Central memory CD8-positive, alpha-beta T cell (primary cell): ENCODE measurements around the gene PRKCA.

Experiments
- ATAC-seq: fragments of 150-1000 bp; cut with Tn5 transposase; replicated peaks from 2 replicates; pipeline ENCODE4 v1.10.0; 2022; ENCODE audit warnings: mild to moderate bottlenecking, moderate FRiP score, moderate number of reproducible peaks; ENCODE audit not compliant: poor library complexity, severe bottlenecking; ENCODE audit errors: extremely low read depth
- DNase-seq, 2 donors: peaks; one replicate each; pipeline ENCODE4 v3.0.0; 2021; ENCODE audit warnings: low spot score in 2 of 2
- H3K27ac Mint-ChIP-seq: one replicate; pipeline ENCODE4 v1.8.0; 2022; ENCODE audit warnings: low read depth, mild to moderate bottlenecking, moderate library complexity, mixed read lengths
- H3K27me3 Mint-ChIP-seq: one replicate; pipeline ENCODE4 v1.8.0; 2022; ENCODE audit warnings: mixed read lengths
- H3K36me3 Mint-ChIP-seq: one replicate; pipeline ENCODE4 v1.8.0; 2022; ENCODE audit warnings: mild to moderate bottlenecking, moderate library complexity, mixed read lengths; ENCODE audit not compliant: insufficient read depth
- H3K4me1 Mint-ChIP-seq: one replicate; pipeline ENCODE4 v1.8.0; 2022; ENCODE audit warnings: mixed read lengths
- H3K4me3 Mint-ChIP-seq: one replicate; pipeline ENCODE4 v1.8.0; 2022; ENCODE audit warnings: mild to moderate bottlenecking, moderate library complexity, mixed read lengths
- H3K9me3 Mint-ChIP-seq: one replicate; pipeline ENCODE4 v1.8.0; 2022; ENCODE audit warnings: mixed read lengths

PRKCA gene

DNA sequence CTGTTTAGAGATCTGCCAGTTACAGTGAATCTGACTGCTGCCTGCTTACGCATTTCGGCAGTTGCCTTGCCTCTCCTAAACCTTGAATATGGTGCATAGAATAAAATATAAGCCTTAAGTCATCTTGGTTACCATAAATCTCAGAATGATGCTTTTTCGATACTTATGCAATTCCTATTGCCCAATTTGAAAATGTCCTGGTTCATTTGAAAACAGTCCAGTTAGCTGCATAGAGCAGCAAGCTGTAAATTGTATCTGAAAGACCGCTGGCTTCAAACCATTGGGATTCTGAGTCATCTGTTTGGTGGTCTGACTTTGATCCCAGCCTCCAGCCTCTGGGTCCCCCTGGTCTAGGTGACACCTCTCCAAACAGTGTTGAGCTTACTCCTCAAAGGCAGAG is 2.7 kb upstream of the PRKCA start:
- Mint-ChIP-seq H3K27ac (no peak overlapping the region), H3K27me3 (peaks cover 12% of the 10 kb centered on the region), H3K36me3 (peaks cover 6% of the 10 kb centered on the region), H3K4me1 (peaks cover 19% of the 10 kb centered on the region), H3K4me3 (no peak overlapping the region), H3K9me3 (no peaks in the 10 kb centered on the region)
- no peak for DNase-seq
- no peak for ATAC-seq

DNA sequence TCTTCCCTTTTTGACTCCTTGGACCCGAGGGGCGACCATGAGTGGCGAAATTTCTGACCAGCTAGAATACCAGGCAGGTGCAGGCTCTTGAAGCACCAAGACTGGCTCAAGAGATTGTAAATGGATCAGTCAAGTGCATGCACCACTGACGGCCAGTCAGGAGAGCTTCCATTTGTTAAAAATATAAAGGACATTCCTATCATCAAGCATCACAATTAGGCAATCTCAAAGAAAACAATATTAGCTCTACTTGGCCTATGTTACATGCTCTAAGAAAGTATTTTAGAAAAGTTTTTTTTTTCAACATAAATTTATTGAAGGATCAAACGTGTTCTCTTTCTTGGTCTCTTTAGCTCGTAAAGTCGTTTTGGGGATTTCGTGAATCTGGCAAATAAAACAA is 1.5 kb upstream of the PRKCA start:
- Mint-ChIP-seq H3K9me3 (no peaks in the 10 kb centered on the region), H3K4me3 (peak overlapping the region; percentile 96), H3K27me3 (peaks cover 12% of the 10 kb centered on the region), H3K4me1 (peaks cover 21% of the 10 kb centered on the region), H3K27ac (no peak overlapping the region), H3K36me3 (peaks cover 6% of the 10 kb centered on the region)
- no peak for ATAC-seq
- no peak for DNase-seq

DNA sequence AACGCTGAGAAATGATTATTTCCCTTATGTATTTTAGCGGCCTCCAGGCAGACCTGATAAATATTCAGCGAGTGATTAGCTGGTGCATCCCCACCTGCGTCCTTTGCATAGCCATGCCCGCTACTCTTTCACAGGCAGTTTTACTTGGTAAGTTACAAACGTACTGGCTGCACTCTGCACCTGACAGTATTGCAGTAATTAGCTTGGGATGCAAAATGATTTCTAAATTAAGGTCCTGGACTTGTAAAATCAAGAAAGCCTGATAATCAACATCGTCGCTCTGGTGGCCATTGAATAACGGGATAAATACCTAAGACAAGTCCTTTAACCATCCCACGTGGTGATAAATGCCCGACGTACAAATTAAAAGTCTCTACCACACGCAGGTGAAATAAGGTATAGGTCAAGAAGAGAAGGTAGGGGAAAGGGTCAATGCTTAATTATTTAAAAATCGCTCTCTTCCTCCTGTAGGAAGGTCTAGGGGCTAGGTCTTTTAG is 998 bp upstream of the PRKCA start:
- peaks cover 12% of the 10 kb centered on the region for H3K27me3 Mint-ChIP-seq
- no peaks in the 10 kb centered on the region for H3K9me3 Mint-ChIP-seq
- peak overlapping the region; percentile 96 for H3K4me3 Mint-ChIP-seq
- peaks cover 6% of the 10 kb centered on the region for H3K36me3 Mint-ChIP-seq
- peaks cover 21% of the 10 kb centered on the region for H3K4me1 Mint-ChIP-seq
- ATAC-seq (no peak), DNase-seq (no peak)
- peak overlapping the region; percentile 91 for H3K27ac Mint-ChIP-seq

DNA sequence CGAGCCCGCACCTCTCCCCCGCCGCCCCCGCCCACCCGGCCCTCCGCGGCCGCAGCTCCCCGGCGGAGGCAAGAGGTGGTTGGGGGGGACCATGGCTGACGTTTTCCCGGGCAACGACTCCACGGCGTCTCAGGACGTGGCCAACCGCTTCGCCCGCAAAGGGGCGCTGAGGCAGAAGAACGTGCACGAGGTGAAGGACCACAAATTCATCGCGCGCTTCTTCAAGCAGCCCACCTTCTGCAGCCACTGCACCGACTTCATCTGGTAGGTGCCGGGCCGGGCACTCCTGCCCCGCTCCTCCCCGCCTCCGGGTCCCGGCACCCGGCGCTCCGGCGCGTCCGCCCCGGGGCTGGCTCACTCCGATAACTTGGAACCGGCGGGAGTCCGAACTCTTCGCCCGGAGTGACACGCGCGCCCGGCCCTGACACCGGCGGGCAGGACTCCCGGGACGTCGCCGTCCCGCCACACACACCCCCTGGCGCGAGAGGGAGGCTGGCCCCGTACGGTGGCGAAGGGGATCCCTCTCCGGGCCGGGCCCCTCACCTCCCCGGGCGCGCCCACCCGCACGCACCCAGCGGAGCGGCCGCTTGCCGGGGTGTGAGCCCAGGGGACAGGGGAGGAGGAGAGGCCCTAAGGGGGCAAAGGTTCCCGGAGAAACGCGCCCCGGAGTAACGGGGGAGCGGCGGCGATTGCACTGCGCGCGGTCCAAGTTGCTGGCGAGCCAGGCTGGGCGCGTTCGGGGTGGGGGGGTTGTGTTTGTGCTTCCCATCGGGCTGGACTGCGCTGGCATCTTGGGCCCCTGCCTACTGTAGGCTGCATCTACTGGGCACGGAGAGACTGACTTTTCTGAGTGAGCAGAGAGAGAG is 581 bp downstream of the PRKCA start:
- Mint-ChIP-seq H3K27ac (no peak overlapping the region), H3K4me3 (peak overlapping the region; percentile 82), H3K9me3 (no peaks in the 10 kb centered on the region), H3K27me3 (peaks cover 12% of the 10 kb centered on the region), H3K4me1 (peaks cover 21% of the 10 kb centered on the region), H3K36me3 (peaks cover 6% of the 10 kb centered on the region)
- ATAC-seq = peak; percentile 48
- DNase-seq = peak; percentile 15 to 22

DNA sequence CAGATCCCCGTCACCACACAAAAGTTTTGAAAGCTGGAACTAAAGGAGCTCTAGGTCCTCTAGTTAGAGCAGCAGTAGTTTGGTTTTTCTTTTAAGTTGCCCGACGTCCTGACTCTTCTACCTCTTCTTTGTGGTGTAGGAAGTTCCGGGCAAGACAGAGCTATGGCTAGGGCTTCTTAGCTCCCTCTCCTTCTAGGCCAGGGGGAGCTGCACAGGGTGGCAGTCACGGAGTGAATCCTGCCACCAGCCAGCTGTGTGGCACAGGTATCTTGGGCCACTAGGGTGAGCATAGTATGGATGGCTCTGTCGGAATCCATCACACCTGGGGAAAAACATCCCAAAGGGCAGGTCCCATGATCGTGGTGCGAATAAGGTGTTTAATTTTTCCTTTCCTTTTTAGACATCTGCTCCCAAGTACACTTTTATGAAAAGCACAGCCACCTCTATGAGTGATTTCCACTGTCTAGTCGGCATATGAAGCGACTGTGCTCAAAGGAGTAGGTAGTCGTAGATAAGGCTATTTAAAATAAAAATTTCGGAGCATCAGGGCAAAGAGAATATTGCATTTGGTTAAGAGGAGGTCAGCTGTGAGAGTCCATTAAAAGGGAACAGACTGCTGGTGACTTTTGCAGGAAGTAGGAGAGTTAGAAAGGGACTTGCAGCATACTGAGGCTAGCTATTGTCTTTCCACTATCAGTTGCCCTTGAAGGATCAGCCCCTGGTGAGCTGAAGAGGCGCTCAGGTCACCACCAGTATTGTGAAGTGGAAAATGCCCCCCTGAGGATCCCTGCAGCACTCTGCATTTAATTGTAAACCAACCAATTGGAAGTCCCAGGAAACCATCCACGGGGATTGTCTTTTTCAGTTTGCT is 2.1 kb downstream of the PRKCA start:
- peaks cover 8% of the 10 kb centered on the region for H3K36me3 Mint-ChIP-seq
- peaks cover 21% of the 10 kb centered on the region for H3K4me1 Mint-ChIP-seq
- no peak overlapping the region for H3K27ac Mint-ChIP-seq
- DNase-seq (no peak), ATAC-seq (no peak)
- no peaks in the 10 kb centered on the region for H3K9me3 Mint-ChIP-seq
- peak overlapping the region; percentile 82 for H3K4me3 Mint-ChIP-seq
- H3K27me3 Mint-ChIP-seq = peaks cover 22% of the 10 kb centered on the region

DNA sequence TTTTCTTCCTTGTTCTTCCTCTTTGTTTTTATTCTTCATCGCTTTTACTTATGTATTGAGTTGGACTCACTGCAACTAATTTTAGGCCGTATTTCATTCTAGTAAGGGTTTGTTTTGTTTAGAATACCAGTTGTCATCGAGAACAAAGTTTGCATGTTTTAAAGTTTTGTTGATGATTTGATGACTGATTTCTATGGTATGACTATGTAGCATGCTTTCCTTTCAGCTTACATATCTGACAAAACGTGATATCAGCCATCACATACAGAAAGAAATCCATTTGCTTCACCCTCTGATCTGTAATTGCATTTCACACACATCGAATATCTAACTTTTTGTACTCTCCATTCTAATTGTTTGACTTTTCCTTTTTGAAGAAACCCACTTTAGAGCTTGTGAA is 4.0 kb downstream of the PRKCA start:
- Mint-ChIP-seq H3K9me3 (no peaks in the 10 kb centered on the region), H3K36me3 (peaks cover 11% of the 10 kb centered on the region), H3K27ac (no peak overlapping the region), H3K4me3 (peak overlapping the region; percentile 26), H3K4me1 (peaks cover 19% of the 10 kb centered on the region), H3K27me3 (peaks cover 10% of the 10 kb centered on the region)
- DNase-seq = no peak
- no peak for ATAC-seq

DNA sequence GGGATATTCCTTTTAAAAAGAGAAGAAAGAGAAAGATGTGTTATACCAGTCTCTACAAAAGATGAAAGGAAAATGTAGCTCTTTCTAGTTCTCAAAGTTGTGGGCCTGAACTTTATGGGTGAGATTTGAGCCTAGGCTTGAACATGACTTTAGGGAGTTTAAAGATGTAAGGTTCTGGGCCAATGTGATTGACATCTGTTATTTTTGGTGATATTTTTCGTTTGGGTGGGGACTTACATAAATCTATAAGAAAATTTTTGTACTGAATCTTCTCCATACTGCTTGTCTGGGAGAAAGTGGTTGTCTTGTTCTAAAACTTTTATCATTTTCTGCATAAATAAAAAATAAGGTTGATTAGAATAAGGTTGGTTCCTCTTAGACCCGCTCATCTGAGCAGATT is 4.8 kb downstream of the PRKCA start:
- H3K9me3 Mint-ChIP-seq = no peaks in the 10 kb centered on the region
- DNase-seq (no peak), ATAC-seq (no peak)
- peaks cover 7% of the 10 kb centered on the region for H3K36me3 Mint-ChIP-seq
- peaks cover 10% of the 10 kb centered on the region for H3K27me3 Mint-ChIP-seq
- H3K4me3 Mint-ChIP-seq = no peak overlapping the region
- H3K27ac Mint-ChIP-seq = no peak overlapping the region
- peaks cover 14% of the 10 kb centered on the region for H3K4me1 Mint-ChIP-seq

DNA sequence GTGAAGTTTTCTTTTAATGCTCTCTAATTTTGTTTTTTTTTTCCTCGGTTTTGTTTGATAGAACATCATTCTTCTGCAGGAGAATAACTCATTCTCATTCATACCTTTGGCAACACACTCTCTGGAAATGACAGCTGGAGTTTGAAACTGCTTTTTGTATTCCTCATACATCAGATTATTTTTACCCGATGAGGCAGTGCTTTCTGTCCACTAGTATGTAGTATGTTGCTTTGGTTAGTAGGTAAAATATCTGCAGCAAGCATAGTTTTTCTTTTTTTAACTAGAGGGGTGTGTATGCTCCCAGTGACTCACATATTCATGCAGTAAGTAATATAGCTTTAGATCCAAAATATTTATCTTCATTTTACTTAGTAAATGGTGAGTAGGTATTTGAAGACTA is 6.4 kb downstream of the PRKCA start:
- peaks cover 6% of the 10 kb centered on the region for H3K36me3 Mint-ChIP-seq
- DNase-seq = no peak
- no peak overlapping the region for H3K27ac Mint-ChIP-seq
- H3K27me3 Mint-ChIP-seq = peaks cover 10% of the 10 kb centered on the region
- H3K4me1 Mint-ChIP-seq = peaks cover 14% of the 10 kb centered on the region
- no peaks in the 10 kb centered on the region for H3K9me3 Mint-ChIP-seq
- no peak overlapping the region for H3K4me3 Mint-ChIP-seq
- no peak for ATAC-seq

DNA sequence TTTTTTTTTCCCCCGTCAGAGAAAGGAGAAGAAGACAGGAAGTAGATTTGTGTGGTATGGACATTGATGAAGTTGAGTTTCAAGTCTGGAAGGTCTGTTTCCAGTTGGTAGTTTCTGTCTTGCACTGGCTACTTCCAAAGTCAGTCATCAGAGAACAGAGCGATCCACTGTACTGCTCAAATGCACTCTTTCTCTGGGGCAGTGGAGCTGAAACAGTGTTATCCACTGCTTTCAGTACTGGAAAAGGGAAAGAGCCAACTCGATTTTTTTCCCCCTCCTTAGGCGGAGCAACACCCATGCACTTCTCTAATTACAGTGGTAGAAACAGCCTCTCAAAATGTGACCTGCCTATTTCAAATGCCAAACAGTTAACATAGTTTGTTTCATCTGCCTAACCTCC is 7.4 kb downstream of the PRKCA start:
- H3K27me3 Mint-ChIP-seq = peaks cover 10% of the 10 kb centered on the region
- H3K36me3 Mint-ChIP-seq = peaks cover 5% of the 10 kb centered on the region
- H3K4me3 Mint-ChIP-seq = no peak overlapping the region
- no peaks in the 10 kb centered on the region for H3K9me3 Mint-ChIP-seq
- DNase-seq = no peak
- no peak for ATAC-seq
- H3K27ac Mint-ChIP-seq = no peak overlapping the region
- H3K4me1 Mint-ChIP-seq = peaks cover 7% of the 10 kb centered on the region

DNA sequence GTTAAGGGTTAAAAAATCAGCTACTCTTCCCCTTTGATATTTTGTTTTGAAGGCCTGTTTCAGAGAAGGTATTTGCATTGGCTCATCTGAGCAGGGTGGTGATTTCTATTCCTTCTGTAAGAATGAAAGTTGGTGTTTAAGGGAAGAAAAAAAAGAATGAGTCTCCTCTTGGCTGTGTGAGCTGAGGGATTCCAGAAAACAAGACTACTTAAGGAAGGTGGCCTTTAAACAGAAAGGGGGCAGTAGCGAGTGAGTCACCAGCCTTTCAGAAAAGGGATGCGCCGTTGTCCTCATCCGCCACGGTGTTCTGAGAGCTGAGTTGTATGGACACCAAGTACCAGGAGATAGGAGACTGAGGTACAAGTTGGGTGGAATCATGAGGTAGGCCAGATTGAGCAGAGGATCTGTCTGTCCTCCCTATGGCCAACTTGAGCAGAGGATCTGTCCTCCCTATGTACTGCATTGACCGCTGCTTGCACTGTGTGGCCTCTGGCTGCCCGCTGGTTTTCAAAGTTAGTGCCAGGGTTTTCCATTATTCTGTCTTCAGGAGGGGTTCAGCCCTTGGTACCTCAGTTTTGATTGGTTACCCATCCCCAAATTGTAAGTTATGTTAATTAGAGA is 8.2 kb downstream of the PRKCA start:
- Mint-ChIP-seq H3K27me3 (peaks cover 10% of the 10 kb centered on the region), H3K27ac (no peak overlapping the region), H3K9me3 (no peaks in the 10 kb centered on the region), H3K4me1 (peaks cover 6% of the 10 kb centered on the region), H3K4me3 (no peak overlapping the region), H3K36me3 (peaks cover 5% of the 10 kb centered on the region)
- DNase-seq (no peak), ATAC-seq (no peak)

DNA sequence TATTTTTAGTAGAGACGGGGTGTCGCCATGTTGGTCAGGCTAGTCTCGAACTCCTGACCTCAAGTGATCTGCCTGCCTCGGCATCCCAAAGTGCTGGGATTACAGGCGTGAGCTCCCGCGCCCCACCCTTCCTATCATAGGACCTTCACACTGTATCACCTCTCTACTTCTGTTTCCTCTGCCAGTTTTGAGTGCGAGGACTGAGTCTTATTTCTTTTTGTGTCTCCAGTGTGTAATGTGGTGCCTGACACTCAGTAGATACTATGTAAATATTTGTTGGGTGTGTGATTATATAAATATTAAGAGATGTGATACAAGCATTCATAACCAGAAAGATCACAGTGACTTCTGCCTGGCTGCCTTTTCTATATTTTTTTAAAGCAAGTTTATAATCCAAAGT is 10.5 kb downstream of the PRKCA start:
- Mint-ChIP-seq H3K27ac (no peak overlapping the region), H3K36me3 (peaks cover 5% of the 10 kb centered on the region), H3K9me3 (no peaks in the 10 kb centered on the region)

DNA sequence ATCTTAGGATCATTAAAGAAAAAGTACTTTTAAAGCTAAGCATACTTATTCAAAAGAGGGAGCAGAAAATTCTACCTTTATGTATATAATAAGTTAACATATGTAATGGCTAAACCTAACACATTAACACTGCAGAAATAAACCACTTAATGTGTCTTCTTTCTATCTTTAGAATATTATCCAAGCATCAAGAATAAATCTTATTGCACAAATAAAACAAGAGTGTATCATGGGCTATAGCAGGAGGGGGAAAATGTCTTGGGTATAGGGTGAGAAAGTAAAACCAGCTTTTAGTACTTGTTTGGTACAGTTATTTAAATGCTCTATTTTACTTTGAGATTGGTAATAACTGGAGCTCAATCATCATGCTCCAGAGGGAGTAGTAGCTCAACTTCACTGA is 10.9 kb downstream of the PRKCA start:
- Mint-ChIP-seq H3K27me3 (peaks cover 7% of the 10 kb centered on the region), H3K27ac (no peak overlapping the region), H3K9me3 (no peaks in the 10 kb centered on the region), H3K4me1 (peaks cover 6% of the 10 kb centered on the region), H3K36me3 (peaks cover 5% of the 10 kb centered on the region), H3K4me3 (no peak overlapping the region)
- DNase-seq (no peak), ATAC-seq (no peak)

More for the DNA sequence above, 10.5 kb downstream of the PRKCA start:
- DNase-seq (no peak), ATAC-seq (no peak)
- Mint-ChIP-seq H3K4me3 (no peak overlapping the region), H3K4me1 (peaks cover 6% of the 10 kb centered on the region), H3K27me3 (peaks cover 10% of the 10 kb centered on the region)
